Kidney (tissue), 14 donors: ENCODE data around the gene TMX3. TPM values are rescaled to one million over a fixed set of nuclear protein-coding genes. Genes with fewer than 3 reads are reported as not detected.

ENCODE experiments used
- DNase-seq, 5 donors: peaks; one replicate each; pipeline ENCODE4 v3.0.0-alpha.2; 2013 to 2020
- FAIRE-seq: peaks from 2 replicates; lab custom pipeline; 2012; peaks lifted over from hg19 to GRCh38; lab: Jason Lieb, UNC
- H3K27ac ChIP-seq, 2 donors: one replicate each; pipeline ENCODE4 v1.7.0; 2013; ENCODE audit warnings: low read depth in 2 of 2, low read length in 2 of 2, inconsistent platforms in 1 of 2
- H3K27me3 ChIP-seq: one replicate; pipeline ENCODE4 v1.7.1; 2013; ENCODE audit warnings: low read length, inconsistent platforms; ENCODE audit not compliant: control insufficient read depth, insufficient read depth
- H3K36me3 ChIP-seq, 3 donors: one replicate each; pipeline versions ENCODE4 v1.7.0 to v1.7.1; 2013; ENCODE audit warnings: low read length in 3 of 3, control low read depth in 1 of 3, inconsistent platforms in 1 of 3; ENCODE audit not compliant: insufficient read depth in 3 of 3, control insufficient read depth in 2 of 3
- H3K4me1 ChIP-seq, 3 donors: one replicate each; pipeline versions ENCODE4 v1.7.0 to v1.7.1; 2013; ENCODE audit warnings: low read length in 3 of 3, inconsistent platforms in 1 of 3, low read depth in 1 of 3; ENCODE audit not compliant: control insufficient read depth in 2 of 3, insufficient read depth in 2 of 3
- H3K4me3 ChIP-seq, 3 donors: one replicate each; pipeline versions ENCODE4 v1.7.0 to v1.8.1; 2013; ENCODE audit warnings: low read length in 3 of 3, control low read depth in 1 of 3, inconsistent platforms in 1 of 3
- H3K9ac ChIP-seq, 3 donors: one replicate each; pipeline versions ENCODE4 v1.7.0 to v1.7.1; 2013; ENCODE audit warnings: low read length in 3 of 3, control low read depth in 1 of 3, inconsistent platforms in 1 of 3
- H3K9me3 ChIP-seq, 3 donors: one replicate each; pipeline versions ENCODE4 v1.7.0 to v1.7.1; 2013; ENCODE audit warnings: low read length in 3 of 3, control low read depth in 1 of 3, inconsistent platforms in 1 of 3; ENCODE audit not compliant: control insufficient read depth in 2 of 3, insufficient read depth in 1 of 3
- intact Hi-C: fragments of 100-400 bp; cut with DNase I; formaldehyde crosslinking; loops from one replicate; pipeline ENCODE4 v1.11.1; 2022
- polyA plus RNA-seq: library from polyadenylated mRNA; stranded (reverse); fragments of 350-450 nt; fragmentation: Illumina TruSeq; extraction: RNeasy Lipid Tissue Mini Kit (QIAGEN cat#74804); gene quantifications from one replicate; pipeline ENCODE4 v1.2.3, GENCODE V29; 2014; ENCODE audit warnings: low read depth, low replicate concordance; ENCODE audit not compliant: insufficient read depth
- total RNA-seq: library from RNA; stranded (reverse); fragmentation: NEBNext Ultra II Directional; extraction: Animal tissue kit (Norgen Biotek cat#: 25700); gene quantifications from one replicate; pipeline ENCODE4 v1.2.1, GENCODE V29; 2021
- TF ChIP-seq, protein P1 (sequence below): IDR thresholded peaks from 3 replicates; pipeline ENCODE4 v1.5.1; 2012; ENCODE audit warnings: mild to moderate bottlenecking, moderate library complexity, borderline replicate concordance; ENCODE audit not compliant: insufficient read depth; ENCODE audit errors: extremely low read depth
- donor health status: control.
- donor health status: control.
- donor health status: control.
- donor health status: control.
- donor health status: control.
- donor health status: DM: yes; HTN: yes; CAD: no.
- donor health status: Normal renal cell carcinoma (clear cell type).

Gene TMX3
- total and polyA plus RNA-seq, 2 donors from 2014 or later, result 14.4 to 52.7 TPM

DNA sequence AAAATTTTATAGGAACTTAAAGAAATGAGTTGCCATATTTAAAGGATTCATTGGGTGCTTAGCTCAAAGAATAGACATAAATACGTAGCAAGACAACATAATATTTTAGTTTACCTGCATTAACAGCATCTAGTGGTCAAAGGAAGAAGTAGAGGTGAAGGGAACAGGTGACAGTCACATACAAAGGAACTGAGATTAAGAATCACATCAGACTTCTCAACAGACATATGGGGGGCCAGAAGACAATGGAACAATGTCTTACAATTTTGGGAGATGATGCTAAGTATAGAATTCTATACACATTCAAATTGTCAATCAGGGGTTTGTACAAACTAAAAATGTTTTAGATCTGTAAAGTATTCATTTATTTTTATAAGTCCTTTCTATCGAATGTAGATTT lies 44.4 kb upstream of the TMX3 start:
- Histone ChIP-seq H3K4me3 (no peak overlapping the region), H3K27ac (no peak overlapping the region), H3K27me3 (no peaks in the 10 kb centered on the region), H3K36me3 (no peaks in the 10 kb centered on the region), H3K4me1 (no peaks in the 10 kb centered on the region), H3K9ac (no peak overlapping the region), H3K9me3 (peaks cover 0 to 5% (median 0%) of the 10 kb centered on the region in 3 donors)
- intact Hi-C loops, result no loop called here
- FAIRE-seq, result no peak
- no peak for DNase-seq
- TF ChIP-seq, protein P1, sequence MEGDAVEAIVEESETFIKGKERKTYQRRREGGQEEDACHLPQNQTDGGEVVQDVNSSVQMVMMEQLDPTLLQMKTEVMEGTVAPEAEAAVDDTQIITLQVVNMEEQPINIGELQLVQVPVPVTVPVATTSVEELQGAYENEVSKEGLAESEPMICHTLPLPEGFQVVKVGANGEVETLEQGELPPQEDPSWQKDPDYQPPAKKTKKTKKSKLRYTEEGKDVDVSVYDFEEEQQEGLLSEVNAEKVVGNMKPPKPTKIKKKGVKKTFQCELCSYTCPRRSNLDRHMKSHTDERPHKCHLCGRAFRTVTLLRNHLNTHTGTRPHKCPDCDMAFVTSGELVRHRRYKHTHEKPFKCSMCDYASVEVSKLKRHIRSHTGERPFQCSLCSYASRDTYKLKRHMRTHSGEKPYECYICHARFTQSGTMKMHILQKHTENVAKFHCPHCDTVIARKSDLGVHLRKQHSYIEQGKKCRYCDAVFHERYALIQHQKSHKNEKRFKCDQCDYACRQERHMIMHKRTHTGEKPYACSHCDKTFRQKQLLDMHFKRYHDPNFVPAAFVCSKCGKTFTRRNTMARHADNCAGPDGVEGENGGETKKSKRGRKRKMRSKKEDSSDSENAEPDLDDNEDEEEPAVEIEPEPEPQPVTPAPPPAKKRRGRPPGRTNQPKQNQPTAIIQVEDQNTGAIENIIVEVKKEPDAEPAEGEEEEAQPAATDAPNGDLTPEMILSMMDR, result no peak

GRCh38 chr18:68757126-68757525 lies 42.2 kb upstream of the TMX3 start:
- FAIRE-seq, result no peak

DNA sequence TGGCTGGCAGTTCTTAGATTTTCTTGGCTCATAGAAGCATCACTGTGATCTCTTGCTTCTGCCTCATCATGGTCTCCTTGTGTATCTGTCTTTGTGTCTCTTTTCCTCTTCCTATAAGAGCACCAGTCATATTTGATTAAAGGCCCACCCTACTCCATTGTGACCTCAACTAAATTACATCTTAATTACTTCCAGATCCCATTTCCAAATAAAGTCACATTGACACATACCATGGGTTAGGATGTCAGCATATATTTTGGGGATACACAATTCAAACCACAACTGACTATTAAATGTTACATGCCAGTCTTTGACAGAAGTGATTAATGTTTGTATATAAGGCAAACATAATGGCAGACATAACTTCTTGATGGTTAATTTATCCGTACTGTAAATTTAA lies 27.3 kb upstream of the TMX3 start:
- no peaks in the 10 kb centered on the region for H3K27me3 ChIP-seq
- TF ChIP-seq, protein P1, result no peak
- FAIRE-seq (no peak), DNase-seq (no peak)
- no peak overlapping the region for H3K27ac ChIP-seq
- H3K9me3 ChIP-seq, result no peaks in the 10 kb centered on the region
- H3K4me3 ChIP-seq, result no peak overlapping the region
- no peak overlapping the region for H3K9ac ChIP-seq
- H3K36me3 ChIP-seq, result no peaks in the 10 kb centered on the region
- intact Hi-C loops, result no loop called here
- H3K4me1 ChIP-seq, result no peaks in the 10 kb centered on the region

More at GRCh38 chr18:68757126-68757525, 42.2 kb upstream of the TMX3 start:
- DNase-seq, result no peak
- Histone ChIP-seq H3K27me3 (no peaks in the 10 kb centered on the region), H3K9me3 (peaks cover 0 to 5% (median 0%) of the 10 kb centered on the region in 3 donors), H3K4me3 (no peak overlapping the region), H3K36me3 (no peaks in the 10 kb centered on the region), H3K27ac (no peak overlapping the region), H3K9ac (no peak overlapping the region), H3K4me1 (no peaks in the 10 kb centered on the region)
- TF ChIP-seq, protein P1, result no peak
- intact Hi-C loops, result no loop called here

GRCh38 chr18:68740966-68741365 lies 26.1 kb upstream of the TMX3 start:
- no peaks in the 10 kb centered on the region for H3K9me3 ChIP-seq
- FAIRE-seq (no peak), DNase-seq (no peak)
- H3K27me3 ChIP-seq, result no peaks in the 10 kb centered on the region
- intact Hi-C loops, result no loop called here
- TF ChIP-seq, protein P1, result no peak
- H3K36me3 ChIP-seq, result no peaks in the 10 kb centered on the region
- no peak overlapping the region for H3K9ac ChIP-seq
- no peaks in the 10 kb centered on the region for H3K4me1 ChIP-seq
- H3K4me3 ChIP-seq, result no peak overlapping the region
- H3K27ac ChIP-seq, result no peak overlapping the region
